UCSD-AML1 (cell line): Measurements from ENCODE around the gene UGDH.
A peak's percentile ranks its signal among the peaks of the same experiment; 100 is the strongest.
"Not testable (repeated sequence)": the region's sequence is repeated elsewhere in the genome, so short reads cannot be mapped to it uniquely, and the experiment has no call there.

Experiments
- DNase-seq: peaks from one replicate; lab custom pipeline; 2025; ENCODE audit not compliant: unreplicated experiment; lab: John Stamatoyannopoulos, UW

UGDH gene

DNA sequence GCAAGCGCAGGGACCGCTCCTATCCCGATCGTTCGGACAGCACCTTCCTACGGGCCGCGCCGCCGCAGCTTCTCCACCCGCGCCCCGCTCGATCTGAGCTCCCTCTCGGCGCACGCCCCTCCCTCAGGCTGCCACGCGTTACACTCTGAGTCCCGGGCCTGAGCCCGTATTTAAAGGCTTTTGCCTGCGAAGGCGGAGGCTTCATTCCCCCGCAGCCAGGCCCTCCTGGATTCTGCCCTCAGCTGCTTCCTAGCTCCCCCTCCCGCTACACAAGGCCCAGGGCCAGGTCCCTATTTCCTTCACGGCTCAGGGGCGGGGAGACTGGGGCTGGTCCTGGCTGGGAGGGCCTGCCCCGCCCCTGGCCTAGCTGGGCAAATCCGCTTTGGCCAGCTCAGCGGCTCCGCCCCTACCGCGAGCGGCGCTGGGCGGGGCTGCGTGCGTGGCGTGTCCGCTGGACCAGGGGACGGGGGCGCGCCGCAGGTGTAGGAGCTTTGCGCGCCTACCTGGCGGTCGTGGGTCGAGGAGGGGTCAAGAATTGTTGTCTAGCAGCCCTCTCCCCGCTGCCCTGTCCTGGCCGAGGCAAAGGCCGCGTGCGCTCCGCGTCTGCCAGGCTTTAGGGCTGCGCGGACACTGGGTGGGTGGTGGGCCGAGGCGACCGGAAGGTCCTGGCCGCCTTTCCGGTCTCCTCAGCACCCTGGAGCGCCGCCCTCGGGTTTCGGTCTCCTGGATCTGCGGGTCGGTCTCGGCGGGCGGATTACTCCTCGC, at the start of gene UGDH:
Gene UGDH, minus strand, starts transcription at position 144 of the 765 bp plus-strand sequence. CDS start 5,927 bp downstream, outside the sequence.
- DNase-seq, result peak; percentile 95

DNA sequence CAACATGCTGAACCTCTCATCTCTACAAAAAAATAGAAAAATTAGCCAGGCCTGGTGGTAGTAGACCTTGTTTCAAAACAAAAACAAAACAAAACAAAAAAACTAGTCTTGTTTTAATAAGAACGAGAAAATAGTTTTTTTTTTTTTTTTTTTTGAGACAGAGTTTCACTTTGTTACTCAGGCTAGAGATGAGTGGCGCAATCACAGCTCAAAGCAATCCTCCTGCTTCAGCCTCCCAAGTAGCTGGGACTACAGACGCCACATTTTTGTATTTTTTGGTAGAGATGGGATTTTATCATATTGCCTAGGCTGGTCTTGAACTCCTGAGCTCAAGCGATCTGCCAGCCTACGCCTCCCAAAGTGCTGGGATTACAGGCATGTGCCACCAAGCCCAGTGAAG, 47.7 kb upstream of the UGDH start:
- DNase-seq, result no peak

DNA sequence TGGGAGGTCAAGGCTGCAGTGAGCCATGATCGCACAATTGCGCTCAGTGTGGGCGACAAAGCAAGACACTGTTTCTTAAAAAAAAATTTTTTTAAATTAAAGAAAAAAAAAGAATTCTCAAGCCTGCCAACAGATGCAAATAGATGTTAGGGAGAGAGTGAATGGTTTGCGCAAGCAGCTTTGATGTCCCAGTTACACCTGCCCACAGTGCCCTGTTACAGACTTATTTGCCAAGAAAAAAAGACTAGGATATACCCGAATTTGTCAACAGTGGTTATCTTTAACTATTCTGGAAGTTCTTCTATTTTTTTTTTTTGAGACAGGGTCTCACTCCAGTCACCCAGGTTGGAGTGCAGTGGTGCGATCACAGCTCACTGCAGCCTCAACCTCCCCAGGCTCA, 44.3 kb upstream of the UGDH start:
- no peak for DNase-seq

DNA sequence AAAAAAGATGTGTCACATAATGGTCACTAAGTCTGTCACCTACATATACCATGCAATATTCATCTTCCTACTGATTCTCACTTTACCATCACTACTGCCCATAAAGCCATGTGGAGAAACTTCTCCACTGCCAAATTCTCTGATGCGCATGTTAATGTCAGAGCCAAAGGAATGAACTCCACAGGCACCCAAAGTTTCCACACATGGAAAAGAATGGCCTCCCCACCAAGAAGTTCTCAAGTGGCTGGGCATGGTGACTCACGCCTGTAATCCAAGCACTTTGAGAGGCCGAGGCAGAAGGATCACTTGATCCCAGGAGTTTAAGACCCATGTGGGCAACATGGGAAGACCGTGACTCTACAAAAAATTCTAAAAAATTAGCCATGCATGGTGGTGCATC, 43.8 kb upstream of the UGDH start:
- no peak for DNase-seq

DNA sequence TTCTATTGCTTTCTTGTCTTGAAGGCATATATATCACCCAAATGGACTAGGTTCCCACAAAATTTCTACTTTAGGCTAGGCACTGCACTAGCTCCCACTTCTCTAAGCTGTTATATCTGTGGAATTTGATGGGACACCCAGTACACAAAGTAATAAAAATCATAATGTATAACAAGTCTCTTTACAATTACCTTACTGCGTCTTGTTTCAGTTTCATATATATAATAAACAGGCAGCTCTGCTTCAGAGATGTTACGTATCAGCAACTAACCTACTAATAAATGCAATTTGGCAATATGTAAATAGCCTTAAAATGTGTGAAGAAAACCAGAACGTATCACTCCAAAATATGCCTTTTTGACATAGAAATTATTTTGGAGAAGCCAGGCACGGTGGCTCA, 42.0 kb upstream of the UGDH start:
- DNase-seq, result no peak

DNA sequence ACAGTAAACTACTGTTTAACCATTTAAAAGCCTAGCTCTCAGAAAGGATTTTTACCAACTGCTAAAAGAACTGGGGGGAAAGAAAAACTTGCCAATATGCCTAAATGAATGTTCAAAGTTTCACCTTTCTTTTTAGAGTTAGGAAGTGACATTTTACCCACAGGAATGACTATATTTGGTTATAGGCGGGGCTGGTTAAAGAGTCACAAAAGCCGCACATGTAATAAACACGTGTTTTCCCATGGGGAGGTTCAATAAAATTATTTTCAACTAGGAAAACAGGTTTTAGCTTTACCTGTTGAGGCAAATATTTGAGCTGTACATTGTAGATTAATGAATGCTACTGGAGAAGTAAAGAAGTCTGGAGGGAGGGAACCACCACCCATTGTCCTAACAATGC, 41.6 kb upstream of the UGDH start:
- DNase-seq, result no peak

DNA sequence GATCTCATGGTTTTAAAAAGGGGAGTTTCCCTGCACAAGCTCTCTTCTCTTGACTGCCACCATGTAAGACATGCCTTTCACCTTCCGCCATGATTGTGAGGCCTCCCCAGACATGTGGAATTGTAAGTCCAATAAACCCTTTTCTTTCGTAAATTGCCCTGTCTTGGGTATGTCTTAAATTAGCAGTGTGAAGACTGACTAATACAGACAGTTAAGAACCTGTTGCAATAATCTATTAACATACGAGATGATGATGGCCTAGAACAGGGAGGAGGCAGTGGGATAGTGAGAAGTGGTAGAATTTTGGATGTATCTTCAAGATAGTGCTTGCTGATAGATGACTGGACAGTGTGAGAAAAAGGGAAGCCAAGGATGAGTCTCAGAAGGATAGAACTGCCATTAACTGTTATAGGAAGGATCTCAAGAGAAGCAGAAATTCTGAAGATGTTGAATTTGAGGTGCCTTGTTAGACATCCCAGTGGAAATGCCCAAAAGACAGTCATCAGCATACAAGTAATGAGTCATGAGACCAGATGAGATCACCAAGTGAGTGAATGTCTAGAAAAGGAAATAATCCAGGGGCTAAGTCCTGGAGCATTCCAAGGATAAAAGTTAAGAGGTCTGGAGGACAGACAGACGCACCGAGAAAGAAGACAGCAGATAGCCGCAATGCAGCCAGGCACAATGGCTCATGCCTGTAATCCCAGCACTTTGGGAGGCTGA, 38.8 kb upstream of the UGDH start:
- no peak for DNase-seq

DNA sequence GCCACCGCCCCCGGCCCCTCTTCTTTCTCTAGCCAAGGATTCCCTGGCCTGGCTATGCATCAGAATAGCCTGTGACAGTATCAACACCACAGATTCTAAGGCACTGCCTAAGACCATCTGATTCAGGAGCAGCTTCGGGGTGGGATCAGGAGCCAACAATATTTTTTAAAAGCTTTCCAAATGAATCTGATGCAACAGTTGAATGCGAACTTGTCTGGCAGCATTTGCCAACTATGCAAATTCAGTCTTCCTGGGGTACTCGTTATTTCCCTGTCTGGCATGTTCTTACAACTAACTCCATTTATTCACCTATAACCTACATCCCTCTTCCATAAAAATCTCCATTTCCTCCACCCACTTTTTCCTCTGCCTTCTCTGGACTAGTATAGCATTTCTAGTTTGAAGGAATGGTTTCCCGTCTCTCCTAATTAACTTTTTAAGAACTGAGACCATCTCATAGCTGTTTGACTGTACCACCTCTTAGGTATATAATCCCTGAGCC, 36.2 kb upstream of the UGDH start:
- DNase-seq, result no peak

DNA sequence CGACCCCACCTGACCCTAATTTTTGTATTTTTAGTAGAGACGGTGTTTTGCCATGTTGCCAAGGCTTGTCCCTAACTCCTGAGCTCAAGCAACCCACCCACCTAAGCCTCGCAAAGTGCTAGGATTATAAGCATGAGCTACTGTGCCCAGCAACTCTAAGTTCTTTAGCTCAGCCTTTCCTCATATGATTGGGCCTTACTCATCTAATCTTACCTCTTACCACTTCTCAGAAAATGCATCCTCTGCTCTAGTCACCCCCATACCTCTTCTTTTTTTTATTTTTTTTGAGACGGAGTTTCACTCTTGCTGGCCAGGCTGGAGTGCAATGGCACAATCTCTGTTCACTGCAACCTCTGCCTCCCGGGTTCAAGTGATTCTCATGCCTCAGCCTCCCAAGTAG, 35.6 kb upstream of the UGDH start:
- DNase-seq, result no peak

DNA sequence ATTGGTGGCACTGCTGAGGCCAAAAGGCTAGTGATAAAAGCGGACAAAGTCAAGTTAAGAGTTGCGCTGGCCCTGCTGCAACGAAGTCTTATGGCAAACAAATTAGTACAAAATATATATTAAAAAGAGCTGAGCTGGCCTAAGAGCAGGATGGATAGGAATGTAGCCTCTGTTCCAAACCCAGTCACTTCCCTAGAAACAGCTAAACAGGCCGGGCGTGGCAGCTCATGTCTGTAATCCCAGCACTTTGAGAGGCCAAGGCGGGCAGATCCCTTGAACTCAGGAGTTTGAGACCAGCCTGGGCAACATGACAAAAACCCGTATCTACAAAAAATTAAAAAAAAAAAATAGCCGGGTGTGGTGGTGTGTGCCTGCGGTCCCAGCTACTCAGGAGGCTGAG, 32.4 kb upstream of the UGDH start:
- no peak for DNase-seq

DNA sequence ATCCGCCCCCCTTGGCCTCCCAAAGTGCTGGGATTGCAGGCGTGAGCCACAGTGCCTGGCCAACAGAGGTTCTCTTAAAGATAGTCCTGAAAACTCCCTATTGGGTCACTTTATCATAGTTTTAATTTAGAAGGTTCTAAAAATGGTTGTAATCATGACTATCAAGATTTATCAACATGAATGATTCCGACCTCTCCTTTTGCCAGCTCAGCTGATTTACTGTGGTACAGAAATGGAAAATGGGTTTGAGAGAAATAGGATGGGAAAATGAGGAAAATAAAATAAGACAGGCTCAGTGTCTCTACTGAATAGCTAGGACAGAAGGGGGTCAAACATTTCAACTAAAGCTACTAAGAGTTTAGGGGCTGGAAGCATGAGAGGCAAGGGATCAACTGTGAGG, 28.2 kb upstream of the UGDH start:
- no peak for DNase-seq

DNA sequence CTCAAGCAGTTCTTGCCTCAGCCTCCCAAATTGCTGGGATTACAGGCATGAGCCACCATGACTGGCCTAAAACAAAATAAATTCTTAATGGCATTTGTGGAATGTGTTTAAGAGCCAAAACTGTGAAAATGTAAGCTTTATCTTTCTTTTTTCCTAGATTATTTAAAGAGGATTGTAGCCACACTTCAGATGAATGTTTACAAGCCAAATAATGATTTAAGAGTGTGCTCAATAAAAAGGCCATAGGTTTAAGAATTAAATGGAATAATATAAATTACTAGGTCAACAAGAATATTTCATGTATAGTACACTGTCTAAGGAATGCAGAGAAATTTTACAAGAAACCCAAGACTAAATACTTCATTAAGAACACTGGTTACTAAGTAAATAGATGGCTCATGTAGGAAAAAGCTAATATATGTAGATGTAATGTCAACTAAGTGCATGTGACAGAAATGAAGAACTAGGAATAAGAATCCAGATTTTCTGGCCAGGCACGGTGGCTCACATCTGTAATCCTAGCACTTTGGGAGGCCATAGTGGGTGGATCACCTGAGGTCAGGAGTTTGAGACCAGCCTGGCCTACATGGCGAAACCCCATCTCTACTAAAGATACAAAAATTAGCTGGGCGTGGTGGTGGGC, 21.3 kb upstream of the UGDH start:
- DNase-seq, result no peak

DNA sequence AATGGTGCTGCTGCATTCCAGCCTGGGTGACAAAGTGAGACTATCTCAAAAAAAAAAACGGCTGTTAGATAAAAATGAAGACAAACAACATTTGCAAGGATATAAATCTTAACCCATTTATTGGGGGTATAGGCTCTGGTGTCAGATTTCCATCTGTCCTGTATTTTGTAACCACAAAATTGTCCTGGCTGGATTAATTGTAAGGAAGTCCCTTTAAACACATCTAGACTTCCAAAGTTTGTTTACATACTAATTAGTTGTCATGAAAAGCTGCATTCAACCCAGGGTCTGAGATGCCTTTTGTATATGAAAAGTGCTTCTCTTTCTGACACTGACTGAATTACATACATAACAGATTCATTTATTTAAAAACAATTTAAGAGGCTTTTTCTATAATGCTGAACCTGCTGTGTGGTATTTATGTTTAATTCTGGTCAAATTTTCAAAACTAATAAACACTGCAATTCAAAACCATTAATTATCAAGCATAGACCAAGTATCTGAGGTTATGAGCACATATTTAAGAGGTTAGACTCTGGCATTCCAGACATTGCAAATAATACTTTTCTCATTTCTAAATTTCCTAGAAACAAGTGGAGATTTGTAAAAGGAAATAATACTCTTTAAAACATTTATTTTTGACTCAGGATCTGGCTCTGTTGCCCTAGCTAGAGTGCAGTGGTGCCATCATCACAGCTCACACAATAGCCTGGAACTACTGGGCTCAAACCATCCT, 17.5 kb upstream of the UGDH start:
- no peak for DNase-seq

DNA sequence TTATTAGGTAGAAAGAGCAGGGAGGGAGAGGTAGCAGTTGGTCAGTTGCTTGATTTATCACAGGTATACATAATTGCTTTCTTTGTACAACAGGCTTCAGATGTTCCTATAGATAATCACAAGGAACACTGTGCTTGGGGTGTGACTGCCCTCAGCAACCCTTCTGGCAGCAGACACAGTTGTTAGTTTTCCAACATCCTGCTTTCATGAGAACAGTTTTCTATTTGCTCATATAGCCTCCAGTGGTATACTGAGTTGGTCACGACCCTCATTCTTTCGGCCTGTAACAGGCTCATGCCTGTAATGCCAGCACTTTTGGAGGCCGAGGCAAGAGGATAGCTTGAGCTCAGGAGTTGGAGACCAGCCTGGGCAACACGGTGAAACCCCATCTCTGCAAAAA, 16.8 kb upstream of the UGDH start:
- DNase-seq, result not testable (repeated sequence)

DNA sequence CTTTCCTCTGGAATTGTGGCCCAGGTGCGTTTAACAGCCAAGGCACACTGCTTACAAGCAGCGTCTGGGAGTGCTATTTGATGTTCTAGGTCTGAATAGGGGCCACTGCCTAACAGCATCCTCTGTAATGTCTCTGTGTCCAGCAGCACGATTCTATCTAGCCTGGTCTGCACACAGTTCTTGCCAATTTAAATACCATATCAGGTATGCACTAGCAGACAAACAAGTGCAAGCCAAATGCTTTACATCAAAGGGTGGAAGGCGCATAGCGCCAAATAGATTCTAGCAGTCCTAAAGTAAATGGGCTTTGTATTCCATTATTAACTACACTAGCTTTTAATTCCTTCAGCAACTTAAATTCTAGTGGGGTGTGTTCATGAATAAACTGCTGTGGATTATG, 15.8 kb upstream of the UGDH start:
- no peak for DNase-seq

DNA sequence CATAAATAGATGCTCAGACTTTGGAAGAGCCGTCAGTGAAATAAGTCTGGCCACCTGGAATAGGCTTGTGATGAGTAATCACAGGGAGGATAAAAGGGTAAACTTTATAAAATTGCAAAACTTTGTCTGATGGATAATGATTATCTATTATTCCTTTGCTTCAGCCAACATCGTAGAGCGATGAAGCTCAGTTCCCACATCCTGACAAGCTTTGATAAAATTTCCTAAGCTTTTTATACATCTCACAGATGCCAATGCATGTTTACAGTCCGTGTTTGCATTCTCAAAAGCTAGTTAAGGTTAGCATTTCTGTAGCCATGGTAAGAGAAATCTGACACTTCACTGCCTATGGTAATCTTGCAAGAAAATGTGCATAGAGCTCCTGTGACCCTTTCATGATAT, 15.4 kb upstream of the UGDH start:
- DNase-seq, result no peak

DNA sequence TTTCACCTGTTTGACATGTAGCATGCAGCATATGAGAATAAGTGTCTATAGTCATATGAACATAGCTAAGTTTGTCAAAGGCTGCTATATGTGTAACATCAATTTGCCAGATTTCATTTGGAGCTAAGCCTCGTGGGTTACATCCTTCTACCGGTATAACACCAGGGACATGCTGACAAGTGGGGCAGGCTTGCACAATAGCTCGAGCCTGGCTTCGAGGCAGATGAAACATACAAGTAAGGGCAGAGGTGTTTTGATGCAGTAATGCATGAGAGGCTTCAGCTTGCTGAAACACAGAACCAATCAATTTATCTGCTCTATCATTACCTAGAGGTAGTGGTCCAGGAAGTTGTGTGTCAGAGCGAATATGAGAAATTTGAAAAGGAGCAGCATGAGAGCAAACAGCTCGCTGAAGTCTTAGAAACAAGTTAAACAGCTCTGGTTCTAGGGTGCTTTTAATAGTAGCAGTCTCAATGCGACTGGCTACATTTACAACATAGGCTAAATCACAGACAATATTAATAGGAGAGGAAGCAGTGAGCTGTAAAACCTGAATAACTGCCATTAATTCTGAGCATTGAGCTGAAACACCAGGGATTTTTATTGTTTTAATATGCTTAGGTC, 14.9 kb upstream of the UGDH start:
- no peak for DNase-seq

DNA sequence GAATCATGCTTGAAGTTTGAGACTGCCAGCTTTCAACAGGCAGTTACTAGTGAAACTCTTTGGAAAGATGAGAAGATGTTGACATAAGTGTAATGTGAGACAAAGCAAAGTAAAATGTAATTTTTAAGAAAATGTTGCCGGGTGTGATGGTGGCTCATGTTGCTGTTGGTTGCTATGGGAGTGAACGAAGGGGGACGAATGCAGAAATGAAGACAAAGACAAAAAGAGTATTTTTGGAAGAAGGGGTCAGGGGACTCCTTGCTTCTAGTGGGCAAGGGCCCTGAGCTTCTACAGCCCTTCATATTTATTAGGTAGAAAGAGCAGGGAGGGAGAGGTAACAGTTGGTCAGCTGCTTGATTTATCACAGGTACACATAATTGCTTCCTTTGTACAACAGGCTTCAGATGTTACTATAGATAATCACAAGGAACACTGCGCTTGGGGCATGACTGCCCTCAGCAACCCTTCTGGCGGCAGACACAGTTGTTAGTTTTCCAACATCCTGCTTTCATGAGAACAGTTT, 11.9 kb upstream of the UGDH start:
- no peak for DNase-seq

DNA sequence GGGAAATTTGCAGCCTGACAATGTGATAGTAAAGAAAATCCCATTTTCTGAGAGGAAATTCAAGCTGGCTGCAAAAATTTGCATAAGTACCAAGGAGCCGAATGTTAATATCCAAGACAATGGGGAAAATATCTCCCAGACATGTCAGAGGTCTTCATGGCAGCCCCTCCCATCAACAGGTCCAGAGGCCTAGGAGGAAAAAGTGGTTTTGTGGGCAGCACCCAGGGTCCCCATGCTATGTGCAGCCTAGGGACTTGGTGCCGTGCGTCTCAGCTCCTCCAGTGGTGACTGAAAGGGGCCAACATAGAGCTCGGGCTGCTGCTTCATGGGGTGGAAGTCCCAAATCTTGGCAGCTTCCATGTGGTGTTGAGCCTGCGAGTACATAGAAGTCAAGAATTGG, 6.3 kb upstream of the UGDH start:
- no peak for DNase-seq

DNA sequence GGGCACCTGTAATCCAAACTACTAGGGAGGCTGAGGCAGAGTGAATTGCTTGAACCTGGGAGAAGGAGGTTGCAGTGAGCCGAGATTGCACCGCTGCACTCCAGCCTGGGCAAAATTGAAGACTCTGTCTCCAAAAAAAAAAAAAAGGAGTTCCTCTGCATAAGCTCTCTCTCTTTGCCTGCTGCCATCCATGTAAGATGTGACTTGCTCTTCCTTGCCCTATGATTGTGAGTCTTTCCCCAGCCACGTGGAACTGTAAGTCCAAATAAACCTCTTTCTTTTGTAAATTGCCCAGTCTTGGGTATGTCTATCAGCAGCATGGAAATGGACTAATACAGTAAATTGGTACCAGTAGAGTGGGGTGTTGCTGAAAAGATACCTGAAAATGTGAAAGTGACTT, 5.0 kb upstream of the UGDH start:
- DNase-seq, result not testable (repeated sequence)

DNA sequence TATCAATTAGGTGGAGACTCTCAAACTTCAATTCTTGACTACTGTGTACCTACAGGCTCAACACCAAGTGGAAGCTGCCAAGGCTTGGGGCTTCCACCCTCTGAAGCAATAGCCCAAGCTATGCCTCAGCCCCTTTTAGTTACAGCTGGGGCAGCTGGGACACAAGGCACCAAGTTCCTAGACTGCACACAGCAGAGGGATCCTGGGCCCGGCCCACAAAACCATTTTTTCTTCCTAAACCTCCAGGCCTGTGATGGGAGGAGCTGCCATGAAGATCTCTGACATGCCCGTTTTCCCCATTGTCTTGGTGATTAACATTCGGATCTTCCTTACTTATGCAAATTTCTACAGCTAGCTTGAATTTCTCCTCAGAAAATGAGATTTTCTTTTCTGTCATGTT, 3.4 kb upstream of the UGDH start:
- no peak for DNase-seq
